ENCODE results near the gene IL1RAPL1. TPM values are rescaled to one million over a fixed set of nuclear protein-coding genes. Genes with fewer than 3 reads are reported as not detected.
A peak's percentile ranks its signal among the peaks of the same experiment; 100 is the strongest.

IL1RAPL1 gene
- total RNA-seq, 4 donors from 2014 or later: 0.42 to 0.99 (median 0.46) TPM

GRCh38 chrX:29257521-29257920 lies 670.3 kb downstream of the IL1RAPL1 start:
- TF ChIP-seq CTCF (IDR thresholded peaks at IDR 0.05) (no peak), EP300 (IDR thresholded peaks at IDR 0.05) (no peak), POLR2A (IDR thresholded peaks at IDR 0.05; ENCODE audit: low read depth) (no peak), POLR2AphosphoS5 (IDR thresholded peaks at IDR 0.05) (no peak)
- intact Hi-C loops (cut with DNase I): no loop called here
- Histone ChIP-seq H3K36me3 (no peaks in the 10 kb centered on the region), H3K27ac (replicated peaks in 1 of 4) (no peak overlapping the region), H3K4me3 (peak overlapping the region in 1 of 4 donors; percentile 20), H3K27me3 (no peaks in the 10 kb centered on the region), H3K9me3 (no peaks in the 10 kb centered on the region), H3K4me1 (peaks cover 0 to 13% (median 6%) of the 10 kb centered on the region in 4 donors)
- no peak for DNase-seq (ENCODE audit: extremely low spot score)
- WGBS: 25% methylated on average over 3 of the region's 3 CpGs

- DNase-seq (ENCODE audit: extremely low spot score): no peak
- Histone ChIP-seq H3K4me1 (no peaks in the 10 kb centered on the region), H3K36me3 (no peaks in the 10 kb centered on the region), H3K9me3 (no peaks in the 10 kb centered on the region), H3K27me3 (no peaks in the 10 kb centered on the region), H3K27ac (replicated peaks in 1 of 4) (no peak overlapping the region), H3K4me3 (no peak overlapping the region)
- TF ChIP-seq EP300 (IDR thresholded peaks at IDR 0.05) (no peak), POLR2A (IDR thresholded peaks at IDR 0.05; ENCODE audit: low read depth) (no peak), POLR2AphosphoS5 (IDR thresholded peaks at IDR 0.05) (no peak), CTCF (IDR thresholded peaks at IDR 0.05) (no peak)
- intact Hi-C loops (cut with DNase I): no loop called here
Observed at GRCh38 chrX:29269390-29269789, 682.1 kb downstream of the IL1RAPL1 start.

GRCh38 chrX:29274517-29274916 lies 687.3 kb downstream of the IL1RAPL1 start:
- H3K4me3 ChIP-seq: no peak overlapping the region
- no peaks in the 10 kb centered on the region for H3K27me3 ChIP-seq
- TF ChIP-seq POLR2A (IDR thresholded peaks at IDR 0.05; ENCODE audit: low read depth): no peak
- no peak for TF ChIP-seq EP300 (IDR thresholded peaks at IDR 0.05)
- no peak for TF ChIP-seq CTCF (IDR thresholded peaks at IDR 0.05)
- no peak for TF ChIP-seq POLR2AphosphoS5 (IDR thresholded peaks at IDR 0.05)
- H3K27ac ChIP-seq (replicated peaks in 1 of 4): no peak overlapping the region
- intact Hi-C loops (cut with DNase I): no loop called here
- no peak for DNase-seq (ENCODE audit: extremely low spot score)
- H3K9me3 ChIP-seq: no peaks in the 10 kb centered on the region
- H3K4me1 ChIP-seq: no peaks in the 10 kb centered on the region
- WGBS: 47% methylated on average over 3 of the region's 3 CpGs
- no peaks in the 10 kb centered on the region for H3K36me3 ChIP-seq

- intact Hi-C loops (cut with DNase I): no loop called here
- no peaks in the 10 kb centered on the region for H3K4me1 ChIP-seq
- H3K27ac ChIP-seq (replicated peaks in 1 of 4): no peak overlapping the region
- TF ChIP-seq EP300 (IDR thresholded peaks at IDR 0.05) (no peak), POLR2A (IDR thresholded peaks at IDR 0.05; ENCODE audit: low read depth) (no peak), CTCF (IDR thresholded peaks at IDR 0.05) (no peak), POLR2AphosphoS5 (IDR thresholded peaks at IDR 0.05) (no peak)
- no peaks in the 10 kb centered on the region for H3K9me3 ChIP-seq
- DNase-seq (ENCODE audit: extremely low spot score): no peak
- no peak overlapping the region for H3K4me3 ChIP-seq
- H3K27me3 ChIP-seq: no peaks in the 10 kb centered on the region
- H3K36me3 ChIP-seq: no peaks in the 10 kb centered on the region
Observed at GRCh38 chrX:29275928-29276327, 688.7 kb downstream of the IL1RAPL1 start.

GRCh38 chrX:29281078-29281742 lies 694.0 kb downstream of the IL1RAPL1 start:
- no peak for TF ChIP-seq CTCF (IDR thresholded peaks at IDR 0.05)
- no peak for TF ChIP-seq POLR2A (IDR thresholded peaks at IDR 0.05; ENCODE audit: low read depth)
- TF ChIP-seq EP300 (IDR thresholded peaks at IDR 0.05): no peak
- TF ChIP-seq POLR2AphosphoS5 (IDR thresholded peaks at IDR 0.05): no peak
- intact Hi-C loops (cut with DNase I): no loop called here
- Histone ChIP-seq H3K4me1 (no peaks in the 10 kb centered on the region), H3K27ac (replicated peaks in 1 of 4) (no peak overlapping the region), H3K9me3 (peaks cover 0 to 5% (median 0%) of the 10 kb centered on the region in 4 donors), H3K27me3 (no peaks in the 10 kb centered on the region), H3K4me3 (no peak overlapping the region), H3K36me3 (no peaks in the 10 kb centered on the region)
- DNase-seq (ENCODE audit: extremely low spot score): no peak
- 89% methylated on average over 2 of the region's 2 CpGs for WGBS

Data from esophagus muscularis mucosa (tissue), 4 donors.